Suppressor macrophage treated with lipopolysaccharide for 1 hour (primary cell): ENCODE data around the gene RASIP1.

Source experiments
- DNase-seq, 3 donors: peaks; one replicate each; pipeline ENCODE4 v3.0.0-alpha.2; 2020 to 2022

RASIP1 gene

GRCh38 chr19:48672994-48673393, 67.4 kb downstream of the RASIP1 start, which contains the start of gene NTN5:
Gene NTN5 (minus strand): TSS chr19:48673017. CDS start chr19:48670986, 2,031 bp downstream.
- no peak for DNase-seq

GRCh38 chr19:48671446-48671995, 68.9 kb downstream of the RASIP1 start:
- no peak for DNase-seq

GRCh38 chr19:48670699-48671445, 69.5 kb downstream of the RASIP1 start:
- DNase-seq: no peak
